Breast epithelium (tissue), 3 donors: ENCODE data around the gene CFAP58.
A peak's percentile ranks its signal among the peaks of the same experiment; 100 is the strongest.

Experiments
- CTCF ChIP-seq, 3 donors: fragments of 450-650 bp; IDR thresholded peaks; one replicate each; pipeline ENCODE4 v1.5.1; 2016 to 2017; ENCODE audit warnings: antibody characterized with exemption in 3 of 3, mild to moderate bottlenecking in 3 of 3, moderate library complexity in 3 of 3
- POLR2A ChIP-seq: fragments of 450-650 bp; IDR thresholded peaks from one replicate; pipeline ENCODE4 v1.6.1; 2016; ENCODE audit warnings: antibody characterized with exemption, mild to moderate bottlenecking, moderate library complexity

DNA sequence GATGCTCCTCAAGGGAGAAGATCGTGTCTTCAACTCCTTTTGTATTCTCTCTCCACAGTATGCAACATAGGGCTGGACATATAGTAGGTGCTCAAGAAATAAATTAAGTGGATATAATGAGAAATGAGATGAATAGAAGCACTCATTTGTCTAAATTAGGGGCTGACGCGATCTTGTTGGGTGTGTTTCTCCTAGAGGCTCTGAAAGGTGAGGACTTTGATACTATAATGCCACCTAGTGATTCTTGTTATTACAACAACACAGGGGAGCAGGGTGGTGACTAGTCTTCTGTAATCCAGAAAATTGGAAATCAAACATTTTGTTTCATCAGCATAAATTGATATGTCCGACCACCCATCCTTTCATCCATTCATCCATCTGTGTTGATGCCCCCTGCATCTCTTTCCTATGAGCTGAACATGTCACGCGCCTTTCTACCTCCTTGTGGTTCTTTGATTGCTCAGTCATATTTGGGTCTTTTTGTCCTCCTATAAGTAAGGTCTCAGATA, 3.5 kb upstream of the CFAP58 start:
- TF ChIP-seq CTCF (IDR thresholded peaks at IDR 0.05): peak; percentile 59 to 83 (median 65)
- TF ChIP-seq POLR2A: no peak
